Measurements from ENCODE around the gene ENDOV. TPM values are rescaled to one million over a fixed set of nuclear protein-coding genes. Genes with fewer than 3 reads are reported as not detected.

Gene ENDOV
- total RNA-seq, 1 donor from 2014 or later = 19.2 TPM

GRCh38 chr17:80449930-80450576, 35.1 kb downstream of the ENDOV start:
- no peak for DNase-seq (ENCODE audit: low read depth)

DNA sequence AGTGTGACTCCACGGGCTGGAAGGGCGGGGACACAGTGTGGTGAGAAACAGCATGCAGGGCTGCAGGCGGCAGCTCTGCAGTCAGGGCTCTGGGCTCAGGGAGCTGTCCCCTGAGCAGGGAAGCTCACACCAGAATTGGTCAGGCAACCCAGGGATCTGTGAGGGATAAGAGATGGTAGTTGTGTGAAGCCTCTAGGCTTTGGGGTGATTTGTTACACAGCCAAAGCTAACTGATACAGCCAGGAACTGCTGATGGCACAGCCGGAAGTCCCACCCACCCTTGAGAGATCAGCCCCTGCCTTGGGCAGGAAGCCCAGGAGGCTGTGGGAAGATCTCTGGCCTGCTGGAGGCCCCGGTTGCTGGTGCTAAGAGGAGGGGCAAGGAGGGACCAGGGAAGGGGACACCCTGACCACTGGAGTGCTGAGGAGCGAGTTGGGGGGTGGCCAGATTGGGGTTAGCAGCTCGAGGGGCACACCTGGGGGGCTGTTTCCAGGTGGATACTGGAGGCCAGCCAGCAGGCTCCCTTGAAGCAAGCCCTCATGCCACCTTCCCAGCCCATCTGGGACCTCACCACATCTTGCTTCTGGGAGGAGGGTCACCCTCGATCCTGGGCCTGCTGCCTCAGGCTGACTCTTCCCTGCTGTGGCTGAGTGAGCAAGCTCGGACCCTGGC, 36.3 kb downstream of the ENDOV start:
- DNase-seq (ENCODE audit: low read depth) = no peak

GRCh38 chr17:80452173-80452915, 37.4 kb downstream of the ENDOV start:
- no peak for DNase-seq (ENCODE audit: low read depth)

GRCh38 chr17:80453126-80453997, 38.4 kb downstream of the ENDOV start:
- no peak for DNase-seq (ENCODE audit: low read depth)

DNA sequence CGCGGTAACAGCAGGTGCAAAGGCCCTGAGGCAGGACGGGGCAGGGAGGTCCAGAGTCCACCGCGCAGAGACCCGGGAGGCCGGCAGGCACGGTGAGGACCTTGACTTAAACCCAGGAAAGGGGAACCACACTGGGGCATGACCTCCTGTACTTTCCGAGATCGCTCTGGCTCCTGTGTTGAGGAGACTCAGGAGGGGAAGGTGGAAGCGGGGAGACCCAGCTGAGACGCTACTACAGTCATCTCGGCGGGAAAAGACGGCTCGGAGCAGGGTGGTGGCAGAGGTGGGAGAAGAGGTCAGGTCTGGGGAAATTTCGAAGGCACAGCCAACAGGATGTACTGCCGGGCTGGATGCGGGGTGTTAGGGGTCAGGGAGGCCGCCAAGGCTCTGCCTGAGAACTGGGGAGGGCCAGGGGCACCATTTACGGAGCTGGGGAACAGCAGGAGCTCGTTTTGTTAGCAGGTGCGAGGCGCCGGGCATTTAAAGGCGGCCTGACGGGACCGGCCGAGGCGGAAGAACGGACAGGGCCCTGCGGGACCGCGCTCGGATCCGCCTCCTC, 39.1 kb downstream of the ENDOV start:
- DNase-seq (ENCODE audit: low read depth) = no peak

- DNase-seq (ENCODE audit: low read depth) = peak; percentile 84
These were observed 39.8 kb downstream of the ENDOV start for GRCh38 chr17:80454557-80455335.

- peak; percentile 11 for DNase-seq (ENCODE audit: low read depth)
These were observed 40.4 kb downstream of the ENDOV start for GRCh38 chr17:80455336-80455710.

GRCh38 chr17:80455784-80456183, 40.8 kb downstream of the ENDOV start:
- no peak for DNase-seq (ENCODE audit: low read depth)

DNA sequence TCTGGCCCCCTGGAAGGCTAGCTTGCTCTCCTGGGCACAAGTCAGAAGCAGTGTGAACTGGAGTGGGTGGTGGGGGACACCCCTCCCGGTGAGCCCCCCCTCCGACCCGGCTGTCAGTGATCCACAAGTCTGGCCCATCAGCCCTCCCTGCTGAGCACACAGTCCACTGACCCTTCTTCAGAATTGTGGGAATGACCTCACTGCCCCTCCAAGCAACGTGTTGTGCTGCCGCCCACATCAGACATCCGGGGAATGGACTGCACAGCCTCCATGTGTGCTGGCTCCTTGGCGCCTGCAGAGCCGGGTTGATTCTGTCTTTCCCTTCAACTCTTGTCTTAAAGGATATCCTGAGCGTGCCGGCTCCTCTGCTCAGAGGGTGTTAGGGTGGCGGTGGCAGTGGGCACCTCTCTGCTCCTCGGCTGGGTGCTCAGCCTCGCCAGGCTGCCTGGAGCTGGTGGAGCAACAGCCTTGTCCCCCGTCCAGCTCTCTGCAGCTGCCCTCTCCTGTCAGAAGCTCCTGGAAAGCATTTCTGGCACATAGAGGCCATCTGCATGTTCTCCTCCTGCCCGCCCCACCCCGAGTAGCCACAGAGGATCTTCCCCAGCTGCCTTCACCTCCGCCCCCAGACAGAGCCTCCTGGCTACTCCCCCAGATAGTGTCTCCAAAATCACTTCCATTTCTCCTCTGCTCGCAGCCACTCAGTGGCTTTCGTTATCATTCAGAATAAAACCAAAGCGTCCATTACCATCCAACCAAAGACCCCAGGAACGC, 41.7 kb downstream of the ENDOV start:
- no peak for DNase-seq (ENCODE audit: low read depth)

DNA sequence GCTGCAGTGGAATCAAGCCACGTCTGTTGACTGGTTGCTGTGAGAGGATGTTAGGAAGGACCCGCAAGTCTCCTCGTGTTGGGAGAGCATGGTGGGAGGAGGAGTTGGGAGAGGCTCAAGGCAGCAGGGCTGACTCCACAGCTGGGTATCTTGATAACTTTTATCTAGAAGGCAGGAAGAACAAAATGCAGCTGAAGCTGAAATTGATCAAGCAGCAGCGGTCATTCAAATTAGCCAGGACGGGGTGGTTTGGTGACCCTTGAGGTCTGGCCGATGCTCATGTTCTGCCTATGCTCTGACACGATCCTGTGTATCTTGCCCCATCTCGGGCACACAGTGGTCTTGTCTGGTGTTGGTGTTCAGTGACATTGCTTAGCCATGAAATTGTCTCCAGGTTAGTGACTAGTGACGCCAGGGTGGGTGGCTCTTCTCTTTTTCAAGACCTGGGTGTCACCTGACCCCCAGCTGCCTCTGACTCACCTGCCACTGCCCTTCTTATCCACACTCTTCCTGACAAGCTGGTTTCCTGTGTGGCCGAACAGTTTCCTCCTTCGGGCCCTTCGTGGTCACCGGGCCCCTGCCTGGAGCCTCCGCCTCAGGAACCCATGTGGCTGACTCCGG, 42.4 kb downstream of the ENDOV start:
- DNase-seq (ENCODE audit: low read depth) = no peak

- no peak for DNase-seq (ENCODE audit: low read depth)
These were observed 43.0 kb downstream of the ENDOV start for GRCh38 chr17:80458016-80458415.

DNA sequence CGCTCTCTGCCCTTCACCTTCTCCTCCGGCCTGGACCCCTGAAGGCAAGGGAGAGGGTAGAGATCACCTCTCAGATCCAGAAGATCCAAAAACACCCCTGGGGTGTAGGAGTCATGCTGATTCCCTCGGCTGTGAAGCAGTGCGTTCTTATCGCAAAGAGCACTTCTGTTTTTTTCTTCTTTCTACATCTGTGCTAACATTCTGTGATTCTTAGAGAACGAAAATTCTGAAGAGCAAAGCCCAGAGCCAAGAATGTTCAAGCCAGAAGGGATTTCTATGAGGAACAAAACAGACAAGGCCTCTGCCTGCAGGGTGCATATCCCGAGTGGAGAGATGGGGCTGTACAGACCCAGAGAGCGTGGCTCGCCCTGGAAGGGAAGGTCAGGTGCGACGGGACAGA, 44.3 kb downstream of the ENDOV start:
- DNase-seq (ENCODE audit: low read depth) = no peak

GRCh38 chr17:80460429-80460834, 45.5 kb downstream of the ENDOV start:
- no peak for DNase-seq (ENCODE audit: low read depth)

DNA sequence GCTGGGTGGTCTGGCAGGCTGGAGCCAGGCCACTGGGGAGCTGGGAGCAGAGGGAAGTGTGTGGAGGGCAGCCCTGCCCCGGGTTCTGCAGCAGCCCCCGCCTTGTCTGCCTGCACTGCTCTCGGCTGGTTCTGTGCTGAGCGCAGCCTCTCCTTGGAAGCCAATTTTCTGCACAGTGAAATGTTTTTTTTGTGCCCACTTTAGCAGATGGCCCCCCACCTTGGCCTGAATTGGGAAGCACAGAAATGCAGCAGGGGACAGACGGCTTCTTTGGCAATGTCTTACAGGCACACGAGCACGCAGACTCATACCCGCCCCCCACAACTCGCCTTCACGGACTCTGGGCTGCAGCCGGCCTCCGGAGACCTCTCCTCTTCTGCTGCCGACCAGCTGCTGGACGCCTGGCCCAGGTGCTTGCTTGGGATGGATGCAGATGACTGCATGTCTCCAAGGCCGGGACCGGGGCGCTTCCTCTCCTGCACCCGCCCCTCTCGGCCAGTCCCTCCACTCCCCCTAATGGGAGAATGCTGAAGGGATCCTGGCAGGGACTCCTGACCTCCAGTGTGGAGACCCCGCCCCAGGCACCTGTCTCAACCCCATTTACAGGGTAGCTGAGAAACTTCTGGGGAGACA, 46.7 kb downstream of the ENDOV start:
- no peak for DNase-seq (ENCODE audit: low read depth)

- no peak for DNase-seq (ENCODE audit: low read depth)
These were observed 48.9 kb downstream of the ENDOV start for GRCh38 chr17:80463784-80464400.

DNA sequence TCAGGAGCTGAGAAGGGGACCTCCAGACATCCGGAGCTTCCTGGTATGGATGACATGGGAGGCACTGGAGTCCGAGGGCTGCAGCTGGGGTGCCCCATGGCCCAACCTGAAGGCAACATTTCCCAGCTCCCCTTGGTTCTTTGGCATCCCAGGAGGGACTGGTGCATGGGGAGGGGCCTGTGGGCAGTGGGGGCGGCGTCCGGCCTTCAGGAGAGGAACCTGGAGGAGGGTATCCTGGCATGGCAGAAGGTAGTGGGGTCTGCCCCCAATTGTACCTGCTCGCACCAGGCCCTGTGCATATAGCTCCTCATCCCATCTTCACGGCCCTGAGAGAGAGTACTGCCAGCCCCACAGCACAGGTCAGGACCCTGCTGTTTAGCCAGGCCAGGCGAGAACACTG, 49.5 kb downstream of the ENDOV start:
- DNase-seq (ENCODE audit: low read depth) = no peak

- no peak for DNase-seq (ENCODE audit: low read depth)
These were observed 50.5 kb downstream of the ENDOV start for GRCh38 chr17:80465327-80465974.

GRCh38 chr17:80466188-80466705, 51.3 kb downstream of the ENDOV start:
- no peak for DNase-seq (ENCODE audit: low read depth)

All from renal cortical epithelial cell (primary cell).